SK-N-SH (cell line): Measurements from ENCODE around the gene FANCE. TPM values are rescaled to one million over a fixed set of nuclear protein-coding genes. Genes with fewer than 3 reads are reported as not detected.
"Not testable (repeated sequence)": the region's sequence is repeated elsewhere in the genome, so short reads cannot be mapped to it uniquely, and the experiment has no call there.

Experiments used
- CTCF ChIA-PET: fragments of 300-600, 350-600 bp; formaldehyde crosslinking; extraction: SDS; loops from one replicate; lab custom pipeline; 2021; lab: Yijun Ruan, JAX
- POLR2A ChIA-PET: fragments of 350-600 bp; sonication (Branson Sonifier 250); formaldehyde crosslinking; extraction: SDS; loops from one replicate; lab custom pipeline; 2020; ENCODE audit warnings: antibody characterized with exemption, inconsistent platforms; lab: Yijun Ruan, JAX
- DNase-seq: peaks from one replicate; pipeline ENCODE4 v3.0.0; 2012
- H2AFZ ChIP-seq: fragments of 200-600 bp; sonication (generic); 2 replicates; pipeline ENCODE4 v1.8.1; 2016; ENCODE audit warnings: antibody characterized with exemption, mild to moderate bottlenecking, low read depth
- H3F3A ChIP-seq: fragments of 200-600 bp; sonication (generic); replicated peaks from 2 replicates; pipeline ENCODE3; 2016; ENCODE audit warnings: antibody characterized with exemption, mild to moderate bottlenecking; ENCODE audit not compliant: insufficient read depth
- H3K27ac ChIP-seq, 2 experiments: fragments of 200-500 bp in 1 of 2; fragments of 200-600 bp in 1 of 2; sonication (Bioruptor generic) in 1 of 2; sonication (generic), shearing (Covaris generic) in 1 of 2; 2 replicates each; pipeline versions ENCODE4 v1.5.1 to v1.6.1; 2014 to 2016; ENCODE audit warnings: low read depth in 2 of 2, inconsistent platforms in 1 of 2, low read length in 1 of 2, mild to moderate bottlenecking in 1 of 2, mixed read lengths in 1 of 2
- H3K27me3 ChIP-seq: fragments of 200-600 bp; sonication (generic), shearing (Covaris generic); 2 replicates; pipeline ENCODE4 v1.6.1; 2016; ENCODE audit warnings: mixed run types; ENCODE audit not compliant: insufficient read depth
- H3K36me3 ChIP-seq, 2 experiments: fragments of 200-500 bp in 1 of 2; fragments of 200-600 bp in 1 of 2; sonication (Bioruptor generic) in 1 of 2; sonication (generic) in 1 of 2; replicated peaks in 1 of 2; 2 replicates each; pipeline versions ENCODE3 to v1.5.1; 2014 to 2016; ENCODE audit warnings: low read length in 1 of 2, mild to moderate bottlenecking in 1 of 2; ENCODE audit not compliant: insufficient read depth in 2 of 2, control insufficient read depth in 1 of 2
- H3K4me1 ChIP-seq, 2 experiments: fragments of 200-500 bp in 1 of 2; fragments of 200-600 bp in 1 of 2; sonication (Bioruptor generic) in 1 of 2; sonication (generic), shearing (Covaris generic) in 1 of 2; 2 replicates each; pipeline versions ENCODE4 v1.5.1 to v1.6.1; 2014 to 2016; ENCODE audit warnings: low read depth in 1 of 2, low read length in 1 of 2, mixed run types in 1 of 2; ENCODE audit not compliant: insufficient read depth in 2 of 2, control insufficient read depth in 1 of 2
- H3K4me2 ChIP-seq: fragments of 200-600 bp; sonication (generic), shearing (Covaris generic); 2 replicates; pipeline ENCODE4 v1.6.1; 2017; ENCODE audit warnings: mixed run types
- H3K4me3 ChIP-seq, 2 experiments: fragments of 200-500 bp in 1 of 2; fragments of 200-600 bp in 1 of 2; sonication (Bioruptor generic) in 1 of 2; sonication (generic), shearing (Covaris generic) in 1 of 2; 2 replicates each; pipeline versions ENCODE4 v1.5.1 to v1.8.1; 2014 to 2016; ENCODE audit warnings: low read depth in 2 of 2, inconsistent platforms in 1 of 2, low read length in 1 of 2, mild to moderate bottlenecking in 1 of 2, mixed read lengths in 1 of 2, moderate library complexity in 1 of 2
- H3K79me2 ChIP-seq: fragments of 200-600 bp; sonication (generic); 2 replicates; pipeline ENCODE4 v1.8.1; 2017; ENCODE audit warnings: mild to moderate bottlenecking; ENCODE audit not compliant: insufficient read depth
- H3K9ac ChIP-seq: fragments of 200-600 bp; sonication (generic); 2 replicates; pipeline ENCODE4 v1.6.1; 2017; ENCODE audit warnings: mixed run types
- H3K9me2 ChIP-seq: fragments of 200-600 bp; sonication (generic); 2 replicates; pipeline ENCODE4 v1.6.1; 2017; ENCODE audit warnings: mixed run types
- H3K9me3 ChIP-seq: fragments of 200-600 bp; sonication (generic); 2 replicates; pipeline ENCODE4 v1.6.1; 2017; ENCODE audit warnings: mixed run types, mild to moderate bottlenecking, moderate library complexity
- H4K20me1 ChIP-seq: fragments of 200-600 bp; sonication (generic); 2 replicates; pipeline ENCODE4 v1.6.1; 2017; ENCODE audit warnings: mild to moderate bottlenecking, mixed run types; ENCODE audit not compliant: insufficient read depth
- EP300 ChIP-seq, 2 experiments: IDR thresholded peaks; 2 replicates each; pipeline versions ENCODE4 v1.4.0 to v1.6.1; 2012; ENCODE audit warnings: borderline replicate concordance in 1 of 2, low read depth in 1 of 2, low read length in 1 of 2
- FOSL2 ChIP-seq: IDR thresholded peaks from 2 replicates; pipeline ENCODE4 v1.4.0; 2012; ENCODE audit warnings: low read depth, mild to moderate bottlenecking, moderate library complexity, borderline replicate concordance
- FOXJ3 ChIP-seq: sonication (generic); formaldehyde crosslinking; IDR thresholded peaks from 2 replicates; pipeline ENCODE4 v1.5.1; 2020; ENCODE audit warnings: mild to moderate bottlenecking, missing genetic modification reagents
- FOXM1 ChIP-seq: IDR thresholded peaks from 2 replicates; pipeline ENCODE4 v1.4.0; 2012; ENCODE audit warnings: low read depth, mild to moderate bottlenecking
- RAD21 ChIP-seq: IDR thresholded peaks from 2 replicates; pipeline ENCODE4 v1.6.1; 2012; ENCODE audit warnings: mild to moderate bottlenecking, low read length
- RFX5 ChIP-seq: IDR thresholded peaks from 2 replicates; pipeline ENCODE4 v1.6.1; 2012; ENCODE audit warnings: mild to moderate bottlenecking, improper control_type of control experiment, low read length
- RXRA ChIP-seq: IDR thresholded peaks from 2 replicates; pipeline ENCODE4 v1.4.0; 2012; ENCODE audit warnings: low read depth, mild to moderate bottlenecking, borderline replicate concordance
- SIN3A ChIP-seq: IDR thresholded peaks from 2 replicates; pipeline ENCODE4 v1.6.1; 2012; ENCODE audit warnings: low read depth, mild to moderate bottlenecking, low read length, moderate library complexity, borderline replicate concordance
- SMC3 ChIP-seq: IDR thresholded peaks from 2 replicates; pipeline ENCODE4 v1.6.1; 2012; ENCODE audit warnings: low read depth, low read length, improper control_type of control experiment
- TCF12 ChIP-seq: IDR thresholded peaks from 2 replicates; pipeline ENCODE4 v1.4.0; 2012
- WGBS: methylation state at CpG from one replicate; pipeline ENCODE4 v1.1.6; 2017; ENCODE audit warnings: low lambda C conversion rate; 5-methylcytosine and 5-hydroxymethylcytosine counted together
- polyA plus RNA-seq, 3 experiments: library from polyadenylated mRNA; depleted of rRNA; stranded (reverse); fragments of >200 nt; gene quantifications; 2 replicates each; pipeline ENCODE4 v1.2.3, GENCODE V29; 2012
- TF ChIP-seq, protein P1 (sequence below): IDR thresholded peaks from 2 replicates; pipeline ENCODE4 v1.4.0; 2012; ENCODE audit warnings: low read depth, borderline replicate concordance

Gene FANCE
- polyA plus RNA-seq, 1 of the 3 experiments (the other 2 are of a cell fraction) = 5.8 TPM

DNA sequence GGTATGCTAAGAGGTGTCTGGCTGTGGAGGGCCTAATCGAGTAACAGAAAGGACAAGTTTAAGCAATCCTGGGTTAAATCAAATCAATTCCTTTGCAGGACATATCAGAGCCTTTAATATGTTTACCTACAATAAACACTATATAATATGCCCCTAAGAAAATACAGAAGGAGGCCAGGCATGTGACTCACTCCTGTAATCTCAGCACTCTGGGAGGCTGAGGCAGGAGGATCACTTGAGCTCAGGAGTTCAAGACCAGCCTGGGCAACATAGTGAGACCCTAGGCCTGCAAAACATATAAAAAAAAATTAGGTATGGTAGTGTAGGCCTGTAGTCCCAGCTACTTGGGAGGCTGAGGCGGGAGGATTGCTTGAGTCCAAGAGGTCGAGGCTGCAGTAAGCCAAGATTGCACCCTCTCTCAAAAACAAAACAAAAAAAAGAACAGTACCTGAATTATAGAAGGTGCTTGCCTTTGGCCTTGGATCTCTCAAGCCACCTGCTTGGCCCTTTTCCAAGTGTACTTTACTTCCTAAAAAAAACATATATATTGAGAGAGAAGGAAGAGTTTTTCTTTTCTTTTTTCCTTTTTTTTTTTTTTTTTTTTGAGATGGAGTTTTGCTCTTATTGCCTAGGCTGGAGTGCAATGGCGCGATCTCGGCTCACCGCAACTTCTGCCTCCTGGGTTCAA, 13.6 kb upstream of the FANCE start:
- CTCF ChIA-PET = interaction anchor here (2.8 kb wide), 1 partner anchor 10 kb away, joined by 18 read pairs; no protein-coding TSS in a partner anchor
- 94% methylated on average over 7 of the region's 7 CpGs for whole genome bisulfite sequencing
- H3K9ac ChIP-seq = not testable (repeated sequence)

DNA sequence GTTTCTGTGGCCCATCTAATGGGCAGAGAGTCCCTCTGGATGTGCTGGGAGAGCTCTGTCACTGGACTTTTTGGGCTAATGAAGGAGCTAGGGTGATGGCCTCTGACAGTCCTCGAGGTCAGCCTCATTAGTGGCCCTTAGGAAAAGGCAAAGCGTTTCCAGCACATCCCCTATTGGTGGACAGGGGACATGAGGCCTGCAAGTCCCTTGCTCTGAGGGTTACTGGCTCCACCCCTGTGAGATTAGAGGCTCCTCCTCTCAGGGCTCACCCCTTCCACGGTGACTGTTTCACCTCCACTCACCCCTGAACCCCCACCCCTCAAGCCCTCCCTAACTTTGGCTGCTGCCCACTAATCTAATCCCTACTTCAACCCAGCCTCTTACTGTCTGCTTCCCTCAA, 12.8 kb upstream of the FANCE start:
- POLR2A ChIA-PET = interaction anchor here (0.6 kb wide), 1 partner anchor 134 kb away, joined by 4 read pairs; no protein-coding TSS in a partner anchor
- TF ChIP-seq, protein P1, sequence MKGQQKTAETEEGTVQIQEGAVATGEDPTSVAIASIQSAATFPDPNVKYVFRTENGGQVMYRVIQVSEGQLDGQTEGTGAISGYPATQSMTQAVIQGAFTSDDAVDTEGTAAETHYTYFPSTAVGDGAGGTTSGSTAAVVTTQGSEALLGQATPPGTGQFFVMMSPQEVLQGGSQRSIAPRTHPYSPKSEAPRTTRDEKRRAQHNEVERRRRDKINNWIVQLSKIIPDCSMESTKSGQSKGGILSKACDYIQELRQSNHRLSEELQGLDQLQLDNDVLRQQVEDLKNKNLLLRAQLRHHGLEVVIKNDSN = no peak
- no peak for TF ChIP-seq RAD21
- TF ChIP-seq EP300 (IDR thresholded peaks at IDR 0.05; ENCODE audit: borderline replicate concordance in 1 of 2, low read depth in 1 of 2, low read length in 1 of 2) = no peak
- TF ChIP-seq FOXJ3 (CRISPR knock-in tag) = no peak
- TF ChIP-seq RFX5 = no peak
- no peak for TF ChIP-seq FOSL2
- TF ChIP-seq RXRA = no peak
- no peak for TF ChIP-seq TCF12
- no peak for TF ChIP-seq SIN3A
- TF ChIP-seq SMC3 = no peak
- TF ChIP-seq FOXM1 = no peak

More for the DNA sequence above, 13.6 kb upstream of the FANCE start:
- not testable (repeated sequence) for H3K36me3 ChIP-seq, H2AFZ ChIP-seq, H3K4me1 ChIP-seq, H3K9me2 ChIP-seq, H3K4me3 ChIP-seq, H3K27ac ChIP-seq, H3K79me2 ChIP-seq, H4K20me1 ChIP-seq, DNase-seq, H3K4me2 ChIP-seq, H3K27me3 ChIP-seq, H3K9me3 ChIP-seq, H3F3A ChIP-seq
- POLR2A ChIA-PET = interaction anchor here (0.6 kb wide), 1 partner anchor 135 kb away, joined by 4 read pairs; no protein-coding TSS in a partner anchor

More for the DNA sequence above, 12.8 kb upstream of the FANCE start:
- Histone ChIP-seq H3K4me1 (peaks cover 0 to 2% of the 10 kb centered on the region in 2 experiments; a peak in 1 of 4 replicates), H3K9ac (no peak overlapping the region), H2AFZ (no peak overlapping the region), H3K9me3 (no peaks in the 10 kb centered on the region), H3K36me3 (no peaks in the 10 kb centered on the region), H4K20me1 (no peaks in the 10 kb centered on the region), H3K79me2 (no peaks in the 10 kb centered on the region), H3K9me2 (no peaks in the 10 kb centered on the region), H3K4me3 (no peak overlapping the region), H3K27me3 (no peaks in the 10 kb centered on the region), H3F3A (no peaks in the 10 kb centered on the region), H3K4me2 (no peak overlapping the region), H3K27ac (no peak overlapping the region)
- CTCF ChIA-PET = interaction anchor here (2.8 kb wide), 1 partner anchor 10 kb away, joined by 18 read pairs; no protein-coding TSS in a partner anchor
- DNase-seq = no peak
- 0% methylated on average over 2 of the region's 3 CpGs for WGBS
